ENCODE data around the gene KLF9. TPM values are rescaled to one million over a fixed set of nuclear protein-coding genes. Genes with fewer than 3 reads are reported as not detected.

KLF9 gene
- total and polyA plus RNA-seq, 2 donors (not counting 1 experiment from before 2014, with no cell fraction given), result 12.1 to 36.4 TPM

GRCh38 chr9:70411930-70412831, 2.3 kb downstream of the KLF9 start:
- H3K36me3 ChIP-seq (replicated peaks in 1 of 2; ENCODE audit: control extremely low read depth in 1 of 2, control insufficient read depth in 1 of 2, extremely low read depth in 1 of 2, insufficient read depth in 2 of 2, low read length in 1 of 2), result no peaks in the 10 kb centered on the region
- Mint-ChIP-seq H3K27ac (peak overlapping the region; percentile 97), H3K4me3 (peak overlapping the region; percentile 100), H3K4me1 (peaks cover 49% of the 10 kb centered on the region), H3K27me3 (no peaks in the 10 kb centered on the region), H3K9me3 (ENCODE audit: insufficient read depth) (no peaks in the 10 kb centered on the region)
- under 1% methylated on average over 26 of the region's 41 CpGs for WGBS (ENCODE audit: insufficient coverage)
- POLR2A ChIA-PET, result interaction anchor here (0.6 to 1.9 kb wide), 3 partner anchors 8 to 36 kb away, joined by 3 to 17 read pairs (median 3); no protein-coding TSS in a partner anchor
- H3K4me2 ChIP-seq (replicated peaks; ENCODE audit: low read depth, low read length, poor library complexity, severe bottlenecking), result peak overlapping the region; percentile 97
- no peak for TF ChIP-seq CTCF (IDR thresholded peaks at IDR 0.05)
- no peak for TF ChIP-seq EZH2 (IDR thresholded peaks at IDR 0.05; ENCODE audit: borderline replicate concordance, insufficient read depth, low read depth, low read length, poor library complexity, severe bottlenecking)
- ATAC-seq (ENCODE audit: low read depth) (peak; percentile 1), DNase-seq (peak; percentile 74)
- intact Hi-C loops (cut with micrococcal nuclease), result loop anchor here (1.0 to 10.0 kb wide), 7 partner anchors 8 to 1955 kb away; partner anchors contain the start of gene ZFAND5
- H3K4me3 ChIP-seq (ENCODE audit: control extremely low read depth in 1 of 5, extremely low read depth in 1 of 5, insufficient read depth in 1 of 5, low read depth in 2 of 5, low read length in 4 of 5), result peak overlapping the region; percentile 66 to 96 (median 94)
- peaks cover 39 to 45% of the 10 kb centered on the region in 2 donors for H3K4me1 ChIP-seq (ENCODE audit: control insufficient read depth in 2 of 2, insufficient read depth in 2 of 2, low read length in 2 of 2)
- H4K20me1 ChIP-seq (ENCODE audit: control insufficient read depth, insufficient read depth, low read length, poor library complexity, severe bottlenecking), result peaks cover 32% of the 10 kb centered on the region
- H3K27ac ChIP-seq (ENCODE audit: low read length in 2 of 2), result peak overlapping the region; percentile 95 to 98
- H3K27me3 ChIP-seq (replicated peaks in 1 of 4; ENCODE audit: control extremely low read depth in 1 of 4, control insufficient read depth in 3 of 4, insufficient read depth in 4 of 4, low read length in 3 of 4), result no peaks in the 10 kb centered on the region
- no peaks in the 10 kb centered on the region for H3K9me3 ChIP-seq (ENCODE audit: control extremely low read depth in 1 of 3, control insufficient read depth in 2 of 3, insufficient read depth in 1 of 3, low read length in 2 of 3)
- peak overlapping the region; percentile 89 for H3K9ac ChIP-seq (ENCODE audit: low read length)
- H2AFZ ChIP-seq (ENCODE audit: insufficient read depth, low read depth, low read length, poor library complexity, severe bottlenecking), result peak overlapping the region; percentile 71
- H3K79me2 ChIP-seq (ENCODE audit: control insufficient read depth, insufficient read depth, low read length), result peaks cover 57% of the 10 kb centered on the region
- CTCF ChIA-PET, result interaction anchor here (1.1 to 3.7 kb wide), 4 partner anchors 9 to 190 kb away, joined by 4 to 16 read pairs (median 4); no protein-coding TSS in a partner anchor

All from B cell (primary cell).